GM12878 (cell line): Measurements from ENCODE around the gene RBM12. TPM values are rescaled to one million over a fixed set of nuclear protein-coding genes. Genes with fewer than 3 reads are reported as not detected.
A peak's percentile ranks its signal among the peaks of the same experiment; 100 is the strongest.

Experiments used
- ATF7 ChIP-seq: fragments of 450-650 bp; IDR thresholded peaks from 2 replicates; pipeline ENCODE4 v1.6.1; 2016; ENCODE audit warnings: low read depth, mild to moderate bottlenecking
- BCL11A ChIP-seq: IDR thresholded peaks from 2 replicates; pipeline ENCODE4 v1.6.1; 2011; ENCODE audit warnings: low read depth, low read length
- BMI1 ChIP-seq: fragments of 450-650 bp; IDR thresholded peaks from 2 replicates; pipeline ENCODE4 v1.6.1; 2016; ENCODE audit warnings: mild to moderate bottlenecking, moderate library complexity, borderline replicate concordance
- BRCA1 ChIP-seq: IDR thresholded peaks from 2 replicates; pipeline ENCODE4 v1.6.1; 2011; ENCODE audit warnings: low read depth, low read length, improper control_type of control experiment
- CHD1 ChIP-seq: IDR thresholded peaks from 2 replicates; pipeline ENCODE4 v1.6.1; 2012; ENCODE audit warnings: low read depth, low read length, improper control_type of control experiment
- DPF2 ChIP-seq: fragments of 450-650 bp; IDR thresholded peaks from 2 replicates; pipeline ENCODE4 v1.6.1; 2017; ENCODE audit warnings: mild to moderate bottlenecking
- FOS ChIP-seq: IDR thresholded peaks from 3 replicates; pipeline ENCODE4 v1.6.1; 2011; ENCODE audit warnings: borderline replicate concordance; ENCODE audit not compliant: insufficient read length; ENCODE audit errors: extremely low read depth
- FOXM1 ChIP-seq: IDR thresholded peaks from 2 replicates; pipeline ENCODE4 v1.6.1; 2012; ENCODE audit warnings: low read depth, mild to moderate bottlenecking, inconsistent platforms, low read length, moderate library complexity
- HCFC1 ChIP-seq: fragments of 150-350 bp; IDR thresholded peaks from 2 replicates; pipeline ENCODE4 v1.6.1; 2014; ENCODE audit warnings: low read length
- HDAC2 ChIP-seq: fragments of 200-600 bp; sonication (generic); IDR thresholded peaks from 2 replicates; pipeline ENCODE4 v1.6.1; 2017
- MTA2 ChIP-seq: fragments of 450-650 bp; IDR thresholded peaks from 2 replicates; pipeline ENCODE4 v1.6.1; 2016; ENCODE audit warnings: low read depth, mild to moderate bottlenecking, moderate library complexity
- NFXL1 ChIP-seq: fragments of 450-650 bp; IDR thresholded peaks from 2 replicates; pipeline ENCODE4 v1.6.1; 2017; ENCODE audit warnings: antibody characterized with exemption, mild to moderate bottlenecking, borderline replicate concordance
- NRF1 ChIP-seq: conservative IDR thresholded peaks from 2 replicates; pipeline ENCODE4 v1.6.1; 2011; ENCODE audit warnings: mild to moderate bottlenecking, low read depth, low read length, improper control_type of control experiment
- POLR2AphosphoS2 ChIP-seq: IDR thresholded peaks from 2 replicates; pipeline ENCODE4 v1.6.1; 2011; ENCODE audit warnings: low read depth, mild to moderate bottlenecking, low read length, improper control_type of control experiment, moderate library complexity
- POLR2AphosphoS5 ChIP-seq: IDR thresholded peaks from 2 replicates; pipeline ENCODE4 v1.6.1; 2011; ENCODE audit warnings: mild to moderate bottlenecking, low read length, inconsistent platforms
- RAD51 ChIP-seq: fragments of 450-650 bp; IDR thresholded peaks from 2 replicates; pipeline ENCODE4 v1.6.1; 2016; ENCODE audit warnings: moderate library complexity, mild to moderate bottlenecking, inconsistent platforms
- SMARCA5 ChIP-seq: fragments of 450-650 bp; IDR thresholded peaks from 2 replicates; pipeline ENCODE4 v1.6.1; 2017; ENCODE audit warnings: mild to moderate bottlenecking
- YY1 ChIP-seq: IDR thresholded peaks from 2 replicates; pipeline ENCODE4 v1.6.1; 2011; ENCODE audit warnings: low read depth, mild to moderate bottlenecking, low read length
- ZNF24 ChIP-seq: fragments of 450-650 bp; IDR thresholded peaks from 2 replicates; pipeline ENCODE4 v1.6.1; 2017; ENCODE audit warnings: antibody characterized with exemption, mild to moderate bottlenecking
- ZNF274 ChIP-seq: IDR thresholded peaks from one replicate; pipeline ENCODE4 v1.8.0; 2011; ENCODE audit not compliant: insufficient read length, insufficient read depth
- ZNF384 ChIP-seq: IDR thresholded peaks from 2 replicates; pipeline ENCODE4 v1.6.1; 2012; ENCODE audit warnings: low read depth, mild to moderate bottlenecking, low read length, improper control_type of control experiment, borderline replicate concordance
- polyA plus RNA-seq, 11 experiments: library from polyadenylated mRNA; depleted of rRNA in 4 of 11; unstranded in 6 of 11; stranded (reverse) in 5 of 11; fragments of >200 nt; fragmentation: Nextera tagmentation in 4 of 11; fragmentation: Illumina TruSeq in 1 of 11; extraction: Ambion mirVana in 4 of 11; extraction: Trizol in 1 of 11; gene quantifications; 1 replicate in 1 of 11; 2 replicates in 10 of 11; pipeline versions ENCODE4 v1.2.1 to v1.2.3, GENCODE V29; 2011 to 2016; ENCODE audit warnings: inconsistent platforms in 2 of 11, missing spikeins in 2 of 11, low read depth in 1 of 11
- total RNA-seq, 4 experiments: library from RNA; depleted of rRNA in 3 of 4; stranded (reverse); fragments of >200 nt in 3 of 4; fragmentation: Illumina TruSeq in 1 of 4; extraction: Trizol in 1 of 4; gene quantifications; 2 replicates each; pipeline versions ENCODE4 v1.2.1 to v1.2.3, GENCODE V29; 2013 to 2021
- TF ChIP-seq, protein P1 (sequence below): IDR thresholded peaks from 2 replicates; pipeline ENCODE4 v1.6.1; 2012; ENCODE audit warnings: low read depth, low read length, improper control_type of control experiment
- TF ChIP-seq, protein P2 (sequence below): IDR thresholded peaks from 2 replicates; pipeline ENCODE4 v1.6.1; 2012; ENCODE audit warnings: low read length, inconsistent platforms
- TF ChIP-seq, protein P3 (sequence below): fragments of 450-650 bp; IDR thresholded peaks from 2 replicates; pipeline ENCODE4 v1.6.1; 2016; ENCODE audit warnings: mild to moderate bottlenecking
- TF ChIP-seq, protein P4 (sequence below): fragments of 450-650 bp; IDR thresholded peaks from 2 replicates; pipeline ENCODE4 v1.6.1; 2017; ENCODE audit warnings: mild to moderate bottlenecking, moderate library complexity

RBM12 gene
- total and polyA plus RNA-seq, 10 of the 15 experiments (the other 5 are each of a cell fraction or from before 2014, with no cell fraction given), result 4.7 to 153 (median 58.5) TPM

DNA sequence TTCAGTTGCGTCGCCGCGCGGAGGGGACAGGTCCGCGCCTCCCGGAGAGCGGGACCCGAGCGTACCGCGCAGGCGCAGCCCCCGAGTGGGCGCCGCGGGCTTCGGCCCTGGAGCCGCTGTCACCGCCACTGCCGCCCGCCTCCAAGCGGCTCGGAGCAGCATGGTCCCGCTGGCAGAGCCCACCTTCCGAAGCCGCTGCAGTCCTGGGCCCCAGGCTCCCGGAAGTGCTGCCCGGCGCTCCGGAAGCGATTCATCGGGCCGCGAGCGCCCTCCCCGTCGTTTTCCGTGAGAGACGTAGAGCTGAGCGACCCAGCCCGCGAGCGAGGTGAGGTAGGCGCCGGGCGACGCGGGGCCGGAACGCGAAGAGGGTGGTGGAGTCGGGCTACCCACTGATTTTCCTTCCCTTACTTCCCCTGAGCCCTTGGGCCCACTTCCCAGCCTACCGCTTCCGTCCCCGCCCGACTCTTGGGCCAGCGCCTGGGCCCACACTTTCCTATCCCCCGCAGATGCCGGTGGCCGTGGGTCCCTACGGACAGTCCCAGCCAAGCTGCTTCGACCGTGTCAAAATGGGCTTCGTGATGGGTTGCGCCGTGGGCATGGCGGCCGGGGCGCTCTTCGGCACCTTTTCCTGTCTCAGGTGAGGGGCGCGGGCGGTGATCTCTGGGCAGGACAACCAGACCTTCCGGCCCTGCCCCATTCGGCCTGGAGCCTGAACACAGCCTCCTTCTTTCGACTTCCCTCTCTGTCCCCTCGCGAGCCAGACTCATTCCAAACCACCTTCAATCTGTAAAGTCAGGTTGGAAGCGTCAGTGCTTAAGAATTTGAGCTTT, 34.6 kb upstream of the RBM12 start, which contains the start of the genes NFS1 and ROMO1 (continued):
- TF ChIP-seq, protein P1, sequence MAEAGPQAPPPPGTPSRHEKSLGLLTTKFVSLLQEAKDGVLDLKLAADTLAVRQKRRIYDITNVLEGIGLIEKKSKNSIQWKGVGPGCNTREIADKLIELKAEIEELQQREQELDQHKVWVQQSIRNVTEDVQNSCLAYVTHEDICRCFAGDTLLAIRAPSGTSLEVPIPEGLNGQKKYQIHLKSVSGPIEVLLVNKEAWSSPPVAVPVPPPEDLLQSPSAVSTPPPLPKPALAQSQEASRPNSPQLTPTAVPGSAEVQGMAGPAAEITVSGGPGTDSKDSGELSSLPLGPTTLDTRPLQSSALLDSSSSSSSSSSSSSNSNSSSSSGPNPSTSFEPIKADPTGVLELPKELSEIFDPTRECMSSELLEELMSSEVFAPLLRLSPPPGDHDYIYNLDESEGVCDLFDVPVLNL, result no peak
- TF ChIP-seq CHD1 (no peak), HCFC1 (peak; percentile 71), POLR2AphosphoS5 (peak; percentile 78; the same call in 1 of the 2 replicates), NRF1 (no peak), HDAC2 (no peak), BMI1 (no peak), RAD51 (no peak), FOS (no peak), ZNF384 (no peak), BRCA1 (no peak), ZNF274 (no peak), FOXM1 (no peak), MTA2 (peak; percentile 78), POLR2AphosphoS2 (peak; percentile 76; the same call in 1 of the 2 replicates), NFXL1 (no peak), YY1 (peak; percentile 62; the same call in 1 of the 2 replicates), BCL11A (no peak), DPF2 (peak; percentile 46), ATF7 (peak; percentile 28; the same call in 1 of the 2 replicates), ZNF24 (no peak), SMARCA5 (no peak; the same call in 1 of the 2 replicates)
- TF ChIP-seq, protein P2, sequence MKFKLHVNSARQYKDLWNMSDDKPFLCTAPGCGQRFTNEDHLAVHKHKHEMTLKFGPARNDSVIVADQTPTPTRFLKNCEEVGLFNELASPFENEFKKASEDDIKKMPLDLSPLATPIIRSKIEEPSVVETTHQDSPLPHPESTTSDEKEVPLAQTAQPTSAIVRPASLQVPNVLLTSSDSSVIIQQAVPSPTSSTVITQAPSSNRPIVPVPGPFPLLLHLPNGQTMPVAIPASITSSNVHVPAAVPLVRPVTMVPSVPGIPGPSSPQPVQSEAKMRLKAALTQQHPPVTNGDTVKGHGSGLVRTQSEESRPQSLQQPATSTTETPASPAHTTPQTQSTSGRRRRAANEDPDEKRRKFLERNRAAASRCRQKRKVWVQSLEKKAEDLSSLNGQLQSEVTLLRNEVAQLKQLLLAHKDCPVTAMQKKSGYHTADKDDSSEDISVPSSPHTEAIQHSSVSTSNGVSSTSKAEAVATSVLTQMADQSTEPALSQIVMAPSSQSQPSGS, result no peak
- TF ChIP-seq, protein P3, sequence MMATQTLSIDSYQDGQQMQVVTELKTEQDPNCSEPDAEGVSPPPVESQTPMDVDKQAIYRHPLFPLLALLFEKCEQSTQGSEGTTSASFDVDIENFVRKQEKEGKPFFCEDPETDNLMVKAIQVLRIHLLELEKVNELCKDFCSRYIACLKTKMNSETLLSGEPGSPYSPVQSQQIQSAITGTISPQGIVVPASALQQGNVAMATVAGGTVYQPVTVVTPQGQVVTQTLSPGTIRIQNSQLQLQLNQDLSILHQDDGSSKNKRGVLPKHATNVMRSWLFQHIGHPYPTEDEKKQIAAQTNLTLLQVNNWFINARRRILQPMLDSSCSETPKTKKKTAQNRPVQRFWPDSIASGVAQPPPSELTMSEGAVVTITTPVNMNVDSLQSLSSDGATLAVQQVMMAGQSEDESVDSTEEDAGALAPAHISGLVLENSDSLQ, result peak; percentile 81
- TF ChIP-seq, protein P4, sequence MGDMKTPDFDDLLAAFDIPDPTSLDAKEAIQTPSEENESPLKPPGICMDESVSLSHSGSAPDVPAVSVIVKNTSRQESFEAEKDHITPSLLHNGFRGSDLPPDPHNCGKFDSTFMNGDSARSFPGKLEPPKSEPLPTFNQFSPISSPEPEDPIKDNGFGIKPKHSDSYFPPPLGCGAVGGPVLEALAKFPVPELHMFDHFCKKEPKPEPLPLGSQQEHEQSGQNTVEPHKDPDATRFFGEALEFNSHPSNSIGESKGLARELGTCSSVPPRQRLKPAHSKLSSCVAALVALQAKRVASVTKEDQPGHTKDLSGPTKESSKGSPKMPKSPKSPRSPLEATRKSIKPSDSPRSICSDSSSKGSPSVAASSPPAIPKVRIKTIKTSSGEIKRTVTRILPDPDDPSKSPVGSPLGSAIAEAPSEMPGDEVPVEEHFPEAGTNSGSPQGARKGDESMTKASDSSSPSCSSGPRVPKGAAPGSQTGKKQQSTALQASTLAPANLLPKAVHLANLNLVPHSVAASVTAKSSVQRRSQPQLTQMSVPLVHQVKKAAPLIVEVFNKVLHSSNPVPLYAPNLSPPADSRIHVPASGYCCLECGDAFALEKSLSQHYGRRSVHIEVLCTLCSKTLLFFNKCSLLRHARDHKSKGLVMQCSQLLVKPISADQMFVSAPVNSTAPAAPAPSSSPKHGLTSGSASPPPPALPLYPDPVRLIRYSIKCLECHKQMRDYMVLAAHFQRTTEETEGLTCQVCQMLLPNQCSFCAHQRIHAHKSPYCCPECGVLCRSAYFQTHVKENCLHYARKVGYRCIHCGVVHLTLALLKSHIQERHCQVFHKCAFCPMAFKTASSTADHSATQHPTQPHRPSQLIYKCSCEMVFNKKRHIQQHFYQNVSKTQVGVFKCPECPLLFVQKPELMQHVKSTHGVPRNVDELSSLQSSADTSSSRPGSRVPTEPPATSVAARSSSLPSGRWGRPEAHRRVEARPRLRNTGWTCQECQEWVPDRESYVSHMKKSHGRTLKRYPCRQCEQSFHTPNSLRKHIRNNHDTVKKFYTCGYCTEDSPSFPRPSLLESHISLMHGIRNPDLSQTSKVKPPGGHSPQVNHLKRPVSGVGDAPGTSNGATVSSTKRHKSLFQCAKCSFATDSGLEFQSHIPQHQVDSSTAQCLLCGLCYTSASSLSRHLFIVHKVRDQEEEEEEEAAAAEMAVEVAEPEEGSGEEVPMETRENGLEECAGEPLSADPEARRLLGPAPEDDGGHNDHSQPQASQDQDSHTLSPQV, result no peak
